ENCODE data around the gene YPEL3. TPM values are rescaled to one million over a fixed set of nuclear protein-coding genes. Genes with fewer than 3 reads are reported as not detected.
A peak's percentile ranks its signal among the peaks of the same experiment; 100 is the strongest.
"Not testable (repeated sequence)": the region's sequence is repeated elsewhere in the genome, so short reads cannot be mapped to it uniquely, and the experiment has no call there.

YPEL3 gene
- total RNA-seq, 4 donors from 2014 or later = 85.8 to 144 (median 113) TPM

DNA sequence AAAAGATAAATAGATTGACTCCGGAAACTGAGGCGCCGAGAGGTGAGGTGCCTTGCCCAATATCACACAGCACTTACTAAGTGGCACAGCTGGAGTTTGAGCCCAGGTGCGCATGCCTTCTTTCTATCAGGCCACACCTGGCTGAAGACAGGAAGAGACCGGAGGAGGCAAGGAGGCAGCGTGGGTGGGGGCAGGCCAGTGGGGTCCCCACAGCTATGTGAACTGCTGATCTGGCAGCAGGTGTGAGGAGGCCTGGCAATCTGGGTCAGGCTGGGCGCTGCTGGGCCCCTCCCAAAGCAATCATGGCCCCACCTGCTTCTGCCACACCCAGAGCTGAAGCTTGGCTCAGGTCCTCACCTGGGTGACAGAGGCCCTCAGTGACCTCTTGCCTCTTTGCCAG lies 19.2 kb upstream of the YPEL3 start:
- Histone ChIP-seq H3K4me3 (no peak overlapping the region), H3K4me1 (peaks cover 0 to 67% (median 13%) of the 10 kb centered on the region in 4 donors), H3K9me3 (no peaks in the 10 kb centered on the region), H3K36me3 (peaks cover 0 to 73% (median 0%) of the 10 kb centered on the region in 3 donors), H3K27me3 (no peaks in the 10 kb centered on the region), H3K27ac (peak overlapping the region; percentile 59 to 90 (median 70))
- peak; percentile 38 to 92 (median 91) for DNase-seq
- TF ChIP-seq, protein P1, sequence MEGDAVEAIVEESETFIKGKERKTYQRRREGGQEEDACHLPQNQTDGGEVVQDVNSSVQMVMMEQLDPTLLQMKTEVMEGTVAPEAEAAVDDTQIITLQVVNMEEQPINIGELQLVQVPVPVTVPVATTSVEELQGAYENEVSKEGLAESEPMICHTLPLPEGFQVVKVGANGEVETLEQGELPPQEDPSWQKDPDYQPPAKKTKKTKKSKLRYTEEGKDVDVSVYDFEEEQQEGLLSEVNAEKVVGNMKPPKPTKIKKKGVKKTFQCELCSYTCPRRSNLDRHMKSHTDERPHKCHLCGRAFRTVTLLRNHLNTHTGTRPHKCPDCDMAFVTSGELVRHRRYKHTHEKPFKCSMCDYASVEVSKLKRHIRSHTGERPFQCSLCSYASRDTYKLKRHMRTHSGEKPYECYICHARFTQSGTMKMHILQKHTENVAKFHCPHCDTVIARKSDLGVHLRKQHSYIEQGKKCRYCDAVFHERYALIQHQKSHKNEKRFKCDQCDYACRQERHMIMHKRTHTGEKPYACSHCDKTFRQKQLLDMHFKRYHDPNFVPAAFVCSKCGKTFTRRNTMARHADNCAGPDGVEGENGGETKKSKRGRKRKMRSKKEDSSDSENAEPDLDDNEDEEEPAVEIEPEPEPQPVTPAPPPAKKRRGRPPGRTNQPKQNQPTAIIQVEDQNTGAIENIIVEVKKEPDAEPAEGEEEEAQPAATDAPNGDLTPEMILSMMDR (IDR thresholded peaks at IDR 0.05) = no peak
- peak in 1 of 2 donors; percentile 65 for TF ChIP-seq POLR2A (IDR thresholded peaks at IDR 0.05)

DNA sequence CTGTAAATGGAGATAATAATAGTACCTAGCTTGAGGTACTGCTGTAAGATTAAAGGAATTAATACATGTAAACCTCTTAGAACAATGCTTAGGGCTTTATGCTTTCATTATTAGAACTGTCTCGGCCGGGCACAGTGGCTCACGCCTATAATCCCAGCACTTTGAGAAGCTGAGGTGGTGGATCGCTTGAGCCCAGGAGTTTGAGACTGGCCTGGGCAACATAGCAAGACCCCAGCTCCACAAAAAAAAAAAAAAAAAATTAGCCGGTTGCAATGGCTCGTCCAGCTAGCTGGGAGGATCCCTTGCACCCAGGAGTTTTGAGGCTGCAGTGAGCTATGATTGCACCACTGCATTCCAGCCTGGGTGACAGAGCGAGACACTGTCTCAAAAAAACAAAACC lies 18.8 kb upstream of the YPEL3 start:
- not testable (repeated sequence) for DNase-seq, H3K27me3 ChIP-seq, H3K9me3 ChIP-seq, H3K4me3 ChIP-seq
- H3K36me3 ChIP-seq = peaks cover 0 to 76% (median 0%) of the 10 kb centered on the region in 3 donors
- peak overlapping the region; percentile 59 to 90 (median 70) for H3K27ac ChIP-seq
- H3K4me1 ChIP-seq = peaks cover 0 to 64% (median 13%) of the 10 kb centered on the region in 4 donors

DNA sequence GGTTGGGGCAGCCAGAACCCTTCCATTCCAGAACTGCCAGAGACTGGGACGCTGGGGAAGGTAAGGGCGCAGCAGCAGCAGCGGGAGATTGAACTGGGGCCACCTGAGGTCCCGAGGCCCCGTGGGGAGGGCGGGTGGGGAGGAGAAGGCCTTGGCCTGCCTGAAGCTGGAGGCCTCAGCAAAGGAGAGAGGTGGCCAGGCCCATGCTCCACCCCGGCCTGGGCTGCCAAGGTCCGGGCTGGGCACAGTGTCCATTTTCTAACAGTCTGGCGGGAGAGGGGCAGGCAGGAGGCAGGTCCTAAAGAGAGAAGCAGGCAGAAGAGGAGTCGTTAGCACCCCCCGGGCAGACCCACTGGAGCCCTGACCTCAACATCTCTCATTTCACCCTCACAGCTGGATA lies 18.4 kb upstream of the YPEL3 start:
- H3K4me1 ChIP-seq = peaks cover 0 to 60% (median 13%) of the 10 kb centered on the region in 4 donors
- H3K4me3 ChIP-seq = no peak overlapping the region
- H3K27me3 ChIP-seq = no peaks in the 10 kb centered on the region
- peak overlapping the region; percentile 59 to 90 (median 70) for H3K27ac ChIP-seq
- no peak for DNase-seq
- H3K9me3 ChIP-seq = no peaks in the 10 kb centered on the region
- H3K36me3 ChIP-seq = peaks cover 0 to 76% (median 0%) of the 10 kb centered on the region in 3 donors
- TF ChIP-seq, protein P1 (IDR thresholded peaks at IDR 0.05) = no peak
- no peak for TF ChIP-seq POLR2A (IDR thresholded peaks at IDR 0.05)

DNA sequence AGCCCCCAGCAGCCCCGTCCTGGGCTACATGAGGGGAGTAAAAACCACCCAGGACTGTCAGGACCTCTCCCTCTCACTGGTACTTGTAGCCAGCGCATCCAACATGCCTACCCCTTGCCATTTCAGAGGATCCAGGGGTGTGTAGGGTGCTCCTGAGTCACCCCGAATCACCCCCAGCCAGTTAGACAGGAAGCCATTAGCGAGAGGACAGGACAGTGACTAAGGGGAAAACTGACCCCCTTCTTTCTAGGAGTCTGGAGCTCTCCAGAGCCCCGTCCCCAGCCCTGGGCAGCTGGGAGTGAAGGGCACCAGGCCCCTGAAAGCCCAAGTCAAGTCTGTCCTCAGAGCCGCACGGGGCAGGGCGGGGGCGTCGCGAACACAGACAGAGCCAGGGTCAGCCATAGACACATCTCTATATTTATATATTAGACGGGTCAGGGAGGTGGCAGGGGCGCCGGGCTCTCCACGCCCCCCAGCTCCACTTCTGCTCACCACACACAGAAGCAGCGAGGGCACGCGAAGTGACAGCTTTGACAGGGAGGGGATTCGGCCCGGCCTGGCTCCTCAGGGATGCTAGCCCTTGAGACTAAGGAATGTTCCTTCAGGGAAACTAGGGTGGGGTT lies 17.8 kb upstream of the YPEL3 start:
- H3K4me3 ChIP-seq = no peak overlapping the region
- DNase-seq = no peak
- no peaks in the 10 kb centered on the region for H3K9me3 ChIP-seq
- H3K4me1 ChIP-seq = peaks cover 0 to 58% (median 13%) of the 10 kb centered on the region in 4 donors
- peaks cover 0 to 76% (median 0%) of the 10 kb centered on the region in 3 donors for H3K36me3 ChIP-seq
- no peak for TF ChIP-seq POLR2A (IDR thresholded peaks at IDR 0.05)
- TF ChIP-seq, protein P1 (IDR thresholded peaks at IDR 0.05) = no peak
- H3K27ac ChIP-seq = peak overlapping the region in 3 of 4 donors; percentile 63 to 90 (median 77)
- H3K27me3 ChIP-seq = no peaks in the 10 kb centered on the region

DNA sequence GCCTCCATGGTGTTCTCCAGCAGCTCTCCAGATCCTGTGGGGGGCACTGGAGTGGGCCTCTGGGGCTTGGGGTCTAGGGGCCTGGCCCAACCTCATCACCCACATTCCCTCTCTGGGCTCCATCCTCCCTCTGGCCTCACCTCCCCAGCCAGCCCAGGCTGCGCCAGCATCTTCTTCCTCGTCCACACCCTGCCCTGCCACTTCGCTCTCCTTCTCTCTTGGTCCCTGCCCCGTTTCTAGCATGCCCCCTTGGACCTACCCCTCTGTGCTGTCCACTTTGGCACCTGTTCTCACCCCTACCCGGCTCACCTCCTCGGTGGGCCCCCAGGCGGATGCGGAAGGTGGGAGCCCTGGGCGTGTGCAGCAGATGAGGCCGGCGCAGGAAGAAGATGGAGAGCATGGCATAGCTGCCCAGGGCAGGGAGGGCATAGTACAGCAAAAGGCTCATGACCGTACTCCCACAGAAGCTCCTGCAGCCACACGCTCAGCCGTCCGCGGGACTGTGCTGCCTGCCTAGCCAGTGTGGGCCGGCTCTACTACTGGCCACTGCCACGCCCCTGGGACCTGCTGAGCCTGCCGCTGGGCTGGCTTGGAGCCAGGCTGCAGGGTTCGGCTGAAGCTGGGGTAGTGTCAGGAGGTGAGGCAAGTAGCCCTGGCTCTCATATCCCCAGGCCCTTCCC lies 17.2 kb upstream of the YPEL3 start, which contains the start of gene GDPD3:
GDPD3 (minus strand) TSS at position 507 of the 680 bp plus-strand sequence; CDS start at position 448, 59 bp downstream.
- peak; percentile 42 to 63 for TF ChIP-seq POLR2A (IDR thresholded peaks at IDR 0.05)
- TF ChIP-seq, protein P1 (IDR thresholded peaks at IDR 0.05) = no peak
- Histone ChIP-seq H3K27ac (peak within 1 kb of the TSS in 3 of 4 donors; percentile 63 to 90 (median 77)), H3K27me3 (no peaks in the 10 kb centered on the region), H3K4me3 (peak within 1 kb of the TSS in 1 of 4 donors; percentile 5), H3K36me3 (peaks cover 0 to 76% (median 0%) of the 10 kb centered on the region in 3 donors), H3K4me1 (peaks cover 0 to 52% (median 13%) of the 10 kb centered on the region in 4 donors), H3K9me3 (no peaks in the 10 kb centered on the region)
- DNase-seq = peak in 2 of 3 donors; percentile 81 to 87

All from Peyer's patch (tissue), 4 donors.